ELF-1 (cell line): Measurements from ENCODE around the gene SUSD3.

Source experiments
- DNase-seq: peaks from one replicate; pipeline ENCODE4 v3.0.0-alpha.2; 2016; ENCODE audit warnings: low read depth, low spot score

SUSD3 gene

GRCh38 chr9:93076101-93076791, 17.7 kb downstream of the SUSD3 start:
- no peak for DNase-seq

GRCh38 chr9:93076792-93077128, 18.3 kb downstream of the SUSD3 start:
- DNase-seq: no peak

- DNase-seq: no peak
Observed at GRCh38 chr9:93077367-93077766, 18.9 kb downstream of the SUSD3 start.

GRCh38 chr9:93077811-93078210, 19.3 kb downstream of the SUSD3 start:
- DNase-seq: no peak

GRCh38 chr9:93079371-93079770, 20.9 kb downstream of the SUSD3 start:
- DNase-seq: no peak

- no peak for DNase-seq
Observed at GRCh38 chr9:93080406-93080805, 21.9 kb downstream of the SUSD3 start.

- no peak for DNase-seq
Observed at GRCh38 chr9:93081081-93081529, 22.6 kb downstream of the SUSD3 start.

- no peak for DNase-seq
Observed at GRCh38 chr9:93081931-93082330, 23.4 kb downstream of the SUSD3 start.

- DNase-seq: no peak
Observed at GRCh38 chr9:93082841-93083411, 24.4 kb downstream of the SUSD3 start.

- no peak for DNase-seq
Observed at GRCh38 chr9:93083592-93084470, 25.3 kb downstream of the SUSD3 start.

GRCh38 chr9:93084471-93084881, 26.0 kb downstream of the SUSD3 start:
- no peak for DNase-seq

- DNase-seq: no peak
Observed at GRCh38 chr9:93085676-93086075, 27.2 kb downstream of the SUSD3 start.

GRCh38 chr9:93086447-93087224, 28.1 kb downstream of the SUSD3 start:
- no peak for DNase-seq

GRCh38 chr9:93087971-93088655, 29.6 kb downstream of the SUSD3 start:
- DNase-seq: no peak

GRCh38 chr9:93088656-93089015, 30.1 kb downstream of the SUSD3 start:
- no peak for DNase-seq

GRCh38 chr9:93089024-93089423, 30.5 kb downstream of the SUSD3 start:
- no peak for DNase-seq

GRCh38 chr9:93089481-93089991, 31.0 kb downstream of the SUSD3 start:
- DNase-seq: no peak

- DNase-seq: no peak
Observed at GRCh38 chr9:93090091-93090655, 31.7 kb downstream of the SUSD3 start.

GRCh38 chr9:93091056-93091452, 32.6 kb downstream of the SUSD3 start:
- no peak for DNase-seq

GRCh38 chr9:93091453-93092081, 33.1 kb downstream of the SUSD3 start:
- DNase-seq: no peak
